NCI-H1694 (cell line): ENCODE data around the gene MPPED2.

Experiments
- DNase-seq: peaks from one replicate; lab custom pipeline; 2025; lab: John Stamatoyannopoulos, UW

Gene MPPED2

DNA sequence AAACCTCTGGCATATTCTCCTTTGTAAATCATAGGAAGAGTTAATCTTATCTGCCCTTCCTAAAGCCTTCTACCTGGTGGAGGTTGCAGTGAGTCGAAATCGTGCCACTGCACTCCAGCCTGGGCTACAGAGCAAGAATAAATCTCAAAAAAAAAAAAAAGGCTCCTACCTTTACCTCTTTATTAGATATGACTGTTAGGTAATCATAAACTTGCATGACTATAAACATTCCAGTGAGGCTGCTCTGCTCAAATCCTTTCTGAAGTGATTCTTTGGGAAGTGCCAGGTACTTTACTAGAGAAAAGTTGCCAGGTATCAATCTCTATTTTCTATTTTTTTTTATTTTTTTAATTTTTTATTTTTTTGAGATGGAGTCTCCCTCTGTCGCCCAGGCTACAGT is 59.6 kb downstream of the MPPED2 start:
- no peak for DNase-seq

DNA sequence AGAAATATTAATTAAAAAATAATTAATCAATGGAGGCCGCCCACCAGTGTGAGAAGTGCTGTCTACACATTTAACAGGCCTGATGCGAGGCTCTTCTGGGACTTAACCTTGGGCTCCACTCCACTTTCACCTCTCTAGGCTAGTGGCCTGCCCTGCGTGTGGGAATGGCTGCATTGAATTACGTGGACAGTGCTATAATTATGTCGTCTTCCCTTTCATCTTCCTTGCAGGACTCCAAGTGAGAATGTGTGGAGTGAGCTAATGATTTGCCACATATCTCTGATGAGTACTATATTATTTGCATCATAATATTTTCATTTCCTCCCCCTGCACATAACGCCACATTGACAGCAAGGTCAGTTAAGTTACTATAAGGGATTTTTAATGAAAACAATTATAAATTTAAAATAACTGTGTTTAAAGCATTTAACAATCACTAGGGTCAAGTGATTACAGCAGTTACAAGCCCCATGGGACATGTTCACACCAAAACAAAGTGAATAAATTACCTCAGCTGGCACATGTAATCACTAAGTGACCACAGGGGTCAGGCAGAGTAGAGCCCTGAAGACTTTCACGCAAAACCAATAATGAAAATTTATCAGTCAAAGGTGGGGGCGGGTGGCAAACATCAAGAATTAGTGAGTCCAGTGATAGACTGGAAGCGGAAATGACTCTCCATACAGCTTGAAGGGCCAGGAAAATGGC is 63.5 kb downstream of the MPPED2 start:
- no peak for DNase-seq

DNA sequence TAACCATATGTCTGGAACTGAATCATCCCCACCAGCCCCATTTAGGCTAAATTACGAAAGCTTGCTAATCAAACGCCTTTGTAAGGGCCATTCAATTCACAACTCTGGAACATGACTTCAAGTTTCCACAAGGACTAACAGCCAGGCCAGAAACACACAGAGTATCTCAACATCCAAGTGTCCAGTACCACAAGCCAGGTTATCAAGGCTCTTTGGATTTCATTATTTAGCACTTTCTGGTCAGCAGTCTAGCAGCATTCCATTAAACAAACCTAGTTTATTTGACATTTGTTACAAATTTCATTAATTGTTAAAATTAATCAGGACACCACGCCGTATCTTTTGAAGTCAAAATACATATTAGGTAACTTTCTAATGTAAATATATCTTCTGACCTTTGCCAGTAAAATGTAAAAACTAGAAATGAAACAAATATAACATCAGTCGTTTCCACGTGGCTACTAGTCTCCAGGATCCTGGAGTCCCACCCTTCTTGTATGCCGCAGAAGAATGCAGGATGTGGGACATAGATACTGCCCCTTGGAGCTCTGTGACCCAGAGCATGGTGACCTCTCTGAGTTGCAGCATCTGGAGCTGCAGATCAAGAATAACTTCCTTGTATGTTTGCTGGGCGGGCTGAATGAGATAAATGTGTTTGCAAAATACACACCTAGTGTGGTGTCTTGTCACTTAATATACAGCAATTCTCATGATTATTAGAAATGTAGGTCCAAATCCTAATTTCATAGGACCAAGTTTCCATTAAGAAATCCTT is 64.7 kb downstream of the MPPED2 start:
- DNase-seq, result no peak

- no peak for DNase-seq
Observed at GRCh38 chr11:30513087-30513486, 73.1 kb downstream of the MPPED2 start.

DNA sequence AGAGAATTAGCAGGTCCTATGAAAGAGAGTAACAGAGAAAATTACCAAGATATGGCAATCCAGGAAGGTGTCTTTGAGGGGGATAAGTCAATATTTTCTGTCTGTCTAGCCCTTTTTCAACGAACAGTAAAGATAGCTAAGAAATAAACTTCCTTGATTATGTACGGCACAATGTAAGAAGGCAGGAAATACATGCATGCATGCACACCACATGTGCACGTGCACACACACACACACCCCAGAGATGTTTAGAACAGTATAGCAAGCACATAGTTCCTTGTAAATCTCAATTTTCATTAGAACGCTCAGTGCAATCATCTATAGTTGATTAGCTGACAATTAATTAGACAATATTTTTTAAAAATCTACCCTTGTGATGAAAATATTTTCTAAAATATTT is 74.7 kb downstream of the MPPED2 start:
- no peak for DNase-seq

DNA sequence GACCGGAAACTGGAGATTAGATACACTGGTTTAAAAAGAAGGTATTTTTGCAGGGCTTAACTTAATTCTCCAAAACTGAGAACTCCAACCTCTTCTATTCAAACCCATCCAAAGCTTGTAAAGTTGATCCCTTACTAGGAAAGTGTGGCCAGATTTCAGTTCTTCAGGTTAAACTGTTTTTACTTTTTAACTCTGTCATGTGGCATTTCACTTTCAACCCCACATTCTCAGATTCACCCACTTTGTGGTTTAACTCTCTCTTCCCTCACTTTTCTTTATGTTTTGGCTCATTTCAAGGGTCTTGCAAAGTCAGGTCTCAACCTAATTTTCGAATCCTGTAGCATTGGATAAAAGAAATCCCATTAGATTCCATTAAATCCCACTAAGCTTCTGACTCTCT is 75.4 kb downstream of the MPPED2 start:
- DNase-seq, result no peak

DNA sequence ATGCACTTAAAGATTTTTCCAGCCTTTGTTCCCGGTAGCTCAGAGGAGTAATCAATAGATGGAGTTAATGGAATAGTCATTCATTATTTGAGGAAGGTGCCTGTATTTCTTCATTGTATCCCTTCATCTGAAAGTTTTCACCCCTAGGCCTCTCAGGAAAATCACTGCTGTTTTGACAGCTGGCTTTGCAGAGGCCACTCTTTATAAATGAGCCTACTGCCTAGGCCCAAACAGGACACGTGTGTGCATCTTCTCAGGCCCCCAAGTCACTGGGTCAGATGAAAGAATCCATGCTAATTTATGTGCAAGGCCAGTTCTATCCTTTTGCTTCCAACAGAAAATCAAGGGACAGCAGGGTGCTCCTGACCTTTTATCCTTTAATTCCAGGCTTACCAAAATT is 76.8 kb downstream of the MPPED2 start:
- no peak for DNase-seq

GRCh38 chr11:30508594-30508993 is 77.6 kb downstream of the MPPED2 start:
- DNase-seq, result no peak

GRCh38 chr11:30505603-30506002 is 80.5 kb downstream of the MPPED2 start:
- no peak for DNase-seq

- no peak for DNase-seq
Observed at GRCh38 chr11:30504468-30504867, 81.7 kb downstream of the MPPED2 start.

DNA sequence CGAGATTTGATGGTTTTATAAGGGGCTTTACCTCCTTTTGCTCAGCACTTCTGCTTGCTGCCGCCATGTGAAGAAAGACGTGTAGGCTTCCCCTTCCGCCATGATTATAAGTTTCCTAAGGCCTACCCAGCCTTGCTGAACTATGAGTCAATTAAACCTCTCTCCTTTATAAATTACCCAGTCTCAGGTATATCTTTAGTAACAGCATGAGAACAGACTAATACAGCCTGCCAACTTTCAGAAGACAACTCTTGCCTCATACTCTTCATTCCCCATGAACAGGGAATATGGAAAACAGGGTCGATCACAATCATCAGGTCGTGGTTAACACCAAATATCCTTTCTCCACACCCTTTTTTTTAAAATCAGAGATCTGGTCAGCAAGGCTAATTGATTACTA is 83.0 kb downstream of the MPPED2 start:
- no peak for DNase-seq

- no peak for DNase-seq
Observed at GRCh38 chr11:30502305-30502704, 83.8 kb downstream of the MPPED2 start.

- no peak for DNase-seq
Observed at GRCh38 chr11:30501744-30502143, 84.4 kb downstream of the MPPED2 start.

DNA sequence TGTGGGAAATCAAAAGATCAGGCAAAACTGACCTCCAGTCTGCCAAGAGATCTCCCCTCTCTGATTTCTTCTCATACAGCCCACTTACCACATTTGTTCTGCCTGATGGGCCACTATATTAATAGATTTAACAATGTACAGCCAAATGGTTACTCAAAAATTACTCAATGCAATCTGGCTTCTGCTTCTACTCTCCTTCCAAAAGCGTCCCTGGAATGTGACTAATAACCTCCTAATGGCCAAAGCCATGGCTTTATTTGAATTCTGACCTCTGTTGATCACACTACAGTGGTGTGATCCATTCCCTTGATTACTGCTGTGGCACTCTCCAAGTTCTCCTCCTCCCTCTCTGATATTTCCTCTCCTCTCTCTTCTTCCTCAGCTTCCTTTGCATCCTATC is 86.2 kb downstream of the MPPED2 start:
- DNase-seq, result no peak

- DNase-seq, result no peak
Observed at GRCh38 chr11:30497600-30497999, 88.6 kb downstream of the MPPED2 start.

DNA sequence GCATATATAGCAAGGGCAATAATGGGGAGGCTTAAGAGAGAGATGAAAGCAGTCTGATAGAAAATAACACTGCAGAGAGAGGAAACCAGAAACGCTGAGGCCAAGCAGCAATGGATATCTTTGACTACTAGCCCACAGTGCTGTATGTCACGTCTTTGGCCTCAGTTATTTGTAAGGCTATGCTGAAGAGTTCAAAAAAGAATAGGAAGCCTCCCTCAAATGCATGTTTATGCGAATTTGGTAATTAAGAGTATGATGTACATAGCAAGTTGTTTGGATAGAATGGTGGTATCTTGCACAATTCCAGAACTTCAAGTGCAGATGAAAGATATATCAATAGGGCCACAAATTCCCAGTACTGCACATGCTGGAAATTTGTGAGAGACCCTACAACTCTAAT is 89.2 kb downstream of the MPPED2 start:
- no peak for DNase-seq

- DNase-seq, result no peak
Observed at GRCh38 chr11:30495437-30495836, 90.7 kb downstream of the MPPED2 start.

DNA sequence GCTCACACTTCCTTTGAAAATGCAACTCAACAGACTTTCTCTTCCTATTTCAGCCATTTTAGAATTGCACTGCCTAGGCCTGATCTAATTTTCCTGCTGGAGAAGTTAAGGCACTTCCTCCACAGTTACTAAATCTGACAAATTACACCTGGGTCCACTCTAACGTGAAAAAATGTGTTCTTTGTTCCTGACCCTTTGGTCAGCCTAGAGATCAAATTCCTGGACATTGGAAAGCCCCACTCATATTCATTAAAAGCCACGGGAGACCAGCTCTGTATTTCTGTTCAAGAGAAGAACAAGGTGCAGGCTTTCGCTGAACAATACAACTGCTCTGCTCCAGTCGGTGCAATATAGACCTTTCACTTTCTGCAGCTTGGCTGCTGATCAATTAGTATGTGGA is 96.6 kb downstream of the MPPED2 start:
- no peak for DNase-seq

- no peak for DNase-seq
Observed at GRCh38 chr11:30489076-30489475, 97.1 kb downstream of the MPPED2 start.

GRCh38 chr11:30488304-30488998 is 97.7 kb downstream of the MPPED2 start:
- DNase-seq, result no peak

- no peak for DNase-seq
Observed at GRCh38 chr11:30487200-30487898, 98.8 kb downstream of the MPPED2 start.

GRCh38 chr11:30485756-30486155 is 100.4 kb downstream of the MPPED2 start:
- no peak for DNase-seq

DNA sequence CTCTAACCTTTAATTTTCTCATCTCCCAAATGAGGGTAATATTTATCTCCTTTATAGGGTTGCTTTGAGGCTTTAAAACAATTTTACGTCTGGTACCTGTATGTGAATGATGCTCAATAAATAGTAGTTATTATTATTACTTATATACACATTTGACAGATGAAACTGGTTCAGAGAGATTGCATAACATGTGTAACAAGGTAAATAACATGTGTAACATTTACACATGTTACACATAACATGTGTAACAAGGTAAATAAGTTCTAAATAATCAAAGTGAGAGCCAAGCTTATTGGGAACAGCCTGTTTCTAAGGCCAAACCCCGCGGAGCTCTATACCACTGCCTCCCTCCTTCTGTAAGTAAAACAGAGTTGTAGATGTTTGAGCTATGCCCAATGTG is 100.9 kb downstream of the MPPED2 start:
- DNase-seq, result no peak
